HEK293 (cell line): ENCODE measurements around the gene MCM3AP.

Source experiments
- BCL11A ChIP-seq: fragments of 450-650 bp; formaldehyde crosslinking; IDR thresholded peaks from 2 replicates; pipeline ENCODE4 v1.5.1; 2016; ENCODE audit warnings: low read depth, missing biosample characterization, missing genetic modification characterization
- KLF9 ChIP-seq: fragments of 450-650 bp; formaldehyde crosslinking; IDR thresholded peaks from 2 replicates; pipeline ENCODE4 v1.5.1; 2016; ENCODE audit warnings: missing biosample characterization, missing genetic modification characterization, low read depth
- MEIS1 ChIP-seq: sonication (generic); formaldehyde crosslinking; IDR thresholded peaks from 2 replicates; pipeline ENCODE4 v1.8.1; 2022; ENCODE audit warnings: missing genetic modification reagents, mild to moderate bottlenecking, borderline replicate concordance
- SCRT2 ChIP-seq: fragments of 450-650 bp; formaldehyde crosslinking; IDR thresholded peaks from 2 replicates; pipeline ENCODE4 v1.5.1; 2016; ENCODE audit warnings: missing biosample characterization, missing genetic modification characterization
- YY2 ChIP-seq: fragments of 450-650 bp; formaldehyde crosslinking; IDR thresholded peaks from 2 replicates; pipeline ENCODE4 v1.5.1; 2016; ENCODE audit warnings: missing biosample characterization, missing genetic modification characterization
- ZBTB17 ChIP-seq: fragments of 450-650 bp; formaldehyde crosslinking; IDR thresholded peaks from 2 replicates; pipeline ENCODE4 v1.5.1; 2016; ENCODE audit warnings: missing biosample characterization, missing genetic modification characterization
- ZFHX2 ChIP-seq: fragments of 450-650 bp; formaldehyde crosslinking; conservative IDR thresholded peaks from 2 replicates; pipeline ENCODE4 v1.5.1; 2016; ENCODE audit warnings: missing biosample characterization, missing genetic modification characterization
- ZFP37 ChIP-seq: fragments of 450-650 bp; formaldehyde crosslinking; IDR thresholded peaks from 2 replicates; pipeline ENCODE4 v1.5.1; 2016; ENCODE audit warnings: missing biosample characterization, missing genetic modification characterization
- ZNF121 ChIP-seq: fragments of 450-650 bp; formaldehyde crosslinking; IDR thresholded peaks from 2 replicates; pipeline ENCODE4 v1.5.1; 2016; ENCODE audit warnings: missing biosample characterization, missing genetic modification characterization
- ZNF132 ChIP-seq: fragments of 450-650 bp; formaldehyde crosslinking; IDR thresholded peaks from 2 replicates; pipeline ENCODE4 v1.5.1; 2017; ENCODE audit warnings: missing biosample characterization, missing genetic modification characterization, borderline replicate concordance
- ZNF221 ChIP-seq: fragments of 450-650 bp; formaldehyde crosslinking; IDR thresholded peaks from 2 replicates; pipeline ENCODE4 v1.5.1; 2017; ENCODE audit warnings: missing biosample characterization, missing genetic modification characterization, borderline replicate concordance
- ZNF366 ChIP-seq: fragments of 450-650 bp; formaldehyde crosslinking; conservative IDR thresholded peaks from 2 replicates; pipeline ENCODE4 v1.5.1; 2016; ENCODE audit warnings: missing biosample characterization, missing genetic modification characterization
- ZNF510 ChIP-seq: fragments of 450-650 bp; formaldehyde crosslinking; IDR thresholded peaks from 2 replicates; pipeline ENCODE4 v1.5.1; 2018; ENCODE audit warnings: mild to moderate bottlenecking, missing genetic modification characterization, missing biosample characterization; ENCODE audit not compliant: insufficient replicate concordance
- ZNF514 ChIP-seq: fragments of 450-650 bp; formaldehyde crosslinking; IDR thresholded peaks from 2 replicates; pipeline ENCODE4 v1.5.1; 2016; ENCODE audit warnings: missing biosample characterization, missing genetic modification characterization
- ZNF571 ChIP-seq: fragments of 450-650 bp; formaldehyde crosslinking; IDR thresholded peaks from 2 replicates; pipeline ENCODE4 v1.5.0; 2017; ENCODE audit warnings: missing biosample characterization, missing genetic modification characterization
- ZNF600 ChIP-seq: fragments of 450-650 bp; formaldehyde crosslinking; IDR thresholded peaks from 2 replicates; pipeline ENCODE4 v1.5.1; 2016; ENCODE audit warnings: missing biosample characterization, missing genetic modification characterization
- ZNF610 ChIP-seq: fragments of 450-650 bp; formaldehyde crosslinking; IDR thresholded peaks from 2 replicates; pipeline ENCODE4 v1.5.1; 2016; ENCODE audit warnings: missing biosample characterization, missing genetic modification characterization, borderline replicate concordance
- ZNF76 ChIP-seq: fragments of 450-650 bp; formaldehyde crosslinking; IDR thresholded peaks from 2 replicates; pipeline ENCODE4; 2016; ENCODE audit warnings: low read depth, missing biosample characterization, missing genetic modification characterization, borderline replicate concordance
- ZNF785 ChIP-seq: fragments of 450-650 bp; formaldehyde crosslinking; IDR thresholded peaks from 2 replicates; pipeline ENCODE4 v1.5.1; 2016; ENCODE audit warnings: missing biosample characterization, missing genetic modification characterization
- ZNF830 ChIP-seq: fragments of 450-650 bp; IDR thresholded peaks from 2 replicates; pipeline ENCODE4 v1.5.0; 2018; ENCODE audit warnings: missing biosample characterization, missing genetic modification characterization, low read depth, mild to moderate bottlenecking, moderate library complexity
- ZNF837 ChIP-seq: fragments of 450-650 bp; formaldehyde crosslinking; IDR thresholded peaks from 2 replicates; pipeline ENCODE4 v1.5.1; 2016; ENCODE audit warnings: missing biosample characterization, missing genetic modification characterization
- ZXDB ChIP-seq: fragments of 450-650 bp; formaldehyde crosslinking; IDR thresholded peaks from 2 replicates; pipeline ENCODE4 v1.5.1; 2016; ENCODE audit warnings: missing biosample characterization, missing genetic modification characterization
- TF ChIP-seq, protein P1 (sequence below): fragments of 450-650 bp; formaldehyde crosslinking; IDR thresholded peaks from 2 replicates; pipeline ENCODE4 v1.5.1; 2016; ENCODE audit warnings: missing biosample characterization, missing genetic modification characterization
- TF ChIP-seq, protein P2 (sequence below): fragments of 450-650 bp; formaldehyde crosslinking; conservative IDR thresholded peaks from 2 replicates; pipeline ENCODE4 v1.5.1; 2016; ENCODE audit warnings: low read depth, missing biosample characterization, missing genetic modification characterization
- TF ChIP-seq, protein P3 (sequence below): fragments of 450-650 bp; formaldehyde crosslinking; IDR thresholded peaks from 2 replicates; pipeline ENCODE4 v1.5.1; 2016; ENCODE audit warnings: missing biosample characterization, missing genetic modification characterization
- TF ChIP-seq, protein P4 (sequence below): fragments of 450-650 bp; formaldehyde crosslinking; IDR thresholded peaks from 2 replicates; pipeline ENCODE4 v1.5.1; 2016; ENCODE audit warnings: missing biosample characterization, missing genetic modification characterization
- TF ChIP-seq, protein P5 (sequence below): fragments of 450-650 bp; formaldehyde crosslinking; IDR thresholded peaks from 2 replicates; pipeline ENCODE4 v1.5.1; 2016; ENCODE audit warnings: missing biosample characterization, missing genetic modification characterization
- TF ChIP-seq, protein P6 (sequence below): fragments of 450-650 bp; formaldehyde crosslinking; IDR thresholded peaks from 2 replicates; pipeline ENCODE4 v1.5.1; 2016; ENCODE audit warnings: missing biosample characterization, missing genetic modification characterization

Gene MCM3AP

DNA sequence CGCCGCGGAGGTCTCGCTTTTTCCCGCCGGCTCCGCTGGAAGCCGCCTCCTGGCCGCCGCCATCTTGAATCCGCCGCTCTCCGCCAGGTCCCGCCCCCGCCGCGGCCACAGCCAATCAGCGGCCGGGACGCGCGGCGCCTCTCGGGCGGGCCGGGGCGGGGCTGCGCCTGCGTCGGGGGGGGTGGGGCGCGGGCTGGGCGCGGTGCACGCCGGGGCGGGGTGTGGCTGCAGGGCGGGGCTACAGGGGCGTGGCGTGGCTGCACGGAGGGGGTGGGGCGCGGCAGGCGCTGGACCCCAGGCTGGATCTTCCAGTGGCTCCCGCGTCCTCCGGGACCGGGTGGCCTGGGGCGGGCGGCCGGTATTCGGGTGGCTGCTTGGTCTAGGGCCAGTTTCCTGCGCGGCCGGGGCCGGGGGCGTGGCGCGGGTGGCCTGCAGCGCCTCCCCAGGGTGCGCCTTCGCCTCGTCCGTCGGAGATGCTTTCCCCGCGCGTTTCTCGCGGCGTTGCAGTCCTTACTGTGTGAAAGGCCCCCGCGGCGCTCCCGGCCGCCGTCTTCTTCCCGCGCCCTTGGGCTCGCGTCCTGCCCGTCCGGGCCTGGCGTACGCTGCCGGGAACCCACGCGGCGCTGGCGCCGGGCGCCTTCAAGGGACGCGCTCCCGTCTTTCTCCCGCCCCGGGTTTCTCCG lies 39.1 kb upstream of the MCM3AP start (continued):
- TF ChIP-seq ZNF830, result no peak
- peak; percentile 81; the same call in 1 of the 2 replicates for TF ChIP-seq ZNF785 (tag by site-specific recombination)
- no peak for TF ChIP-seq MEIS1 (CRISPR knock-in tag)
- TF ChIP-seq SCRT2, result no peak
- TF ChIP-seq, protein P1, sequence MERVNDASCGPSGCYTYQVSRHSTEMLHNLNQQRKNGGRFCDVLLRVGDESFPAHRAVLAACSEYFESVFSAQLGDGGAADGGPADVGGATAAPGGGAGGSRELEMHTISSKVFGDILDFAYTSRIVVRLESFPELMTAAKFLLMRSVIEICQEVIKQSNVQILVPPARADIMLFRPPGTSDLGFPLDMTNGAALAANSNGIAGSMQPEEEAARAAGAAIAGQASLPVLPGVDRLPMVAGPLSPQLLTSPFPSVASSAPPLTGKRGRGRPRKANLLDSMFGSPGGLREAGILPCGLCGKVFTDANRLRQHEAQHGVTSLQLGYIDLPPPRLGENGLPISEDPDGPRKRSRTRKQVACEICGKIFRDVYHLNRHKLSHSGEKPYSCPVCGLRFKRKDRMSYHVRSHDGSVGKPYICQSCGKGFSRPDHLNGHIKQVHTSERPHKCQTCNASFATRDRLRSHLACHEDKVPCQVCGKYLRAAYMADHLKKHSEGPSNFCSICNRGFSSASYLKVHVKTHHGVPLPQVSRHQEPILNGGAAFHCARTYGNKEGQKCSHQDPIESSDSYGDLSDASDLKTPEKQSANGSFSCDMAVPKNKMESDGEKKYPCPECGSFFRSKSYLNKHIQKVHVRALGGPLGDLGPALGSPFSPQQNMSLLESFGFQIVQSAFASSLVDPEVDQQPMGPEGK, result no peak
- no peak for TF ChIP-seq ZBTB17 (tag by site-specific recombination)
- TF ChIP-seq ZNF600 (tag by site-specific recombination), result no peak
- TF ChIP-seq ZXDB (tag by site-specific recombination), result no peak; the same call in 1 of the 2 replicates
- TF ChIP-seq, protein P2, sequence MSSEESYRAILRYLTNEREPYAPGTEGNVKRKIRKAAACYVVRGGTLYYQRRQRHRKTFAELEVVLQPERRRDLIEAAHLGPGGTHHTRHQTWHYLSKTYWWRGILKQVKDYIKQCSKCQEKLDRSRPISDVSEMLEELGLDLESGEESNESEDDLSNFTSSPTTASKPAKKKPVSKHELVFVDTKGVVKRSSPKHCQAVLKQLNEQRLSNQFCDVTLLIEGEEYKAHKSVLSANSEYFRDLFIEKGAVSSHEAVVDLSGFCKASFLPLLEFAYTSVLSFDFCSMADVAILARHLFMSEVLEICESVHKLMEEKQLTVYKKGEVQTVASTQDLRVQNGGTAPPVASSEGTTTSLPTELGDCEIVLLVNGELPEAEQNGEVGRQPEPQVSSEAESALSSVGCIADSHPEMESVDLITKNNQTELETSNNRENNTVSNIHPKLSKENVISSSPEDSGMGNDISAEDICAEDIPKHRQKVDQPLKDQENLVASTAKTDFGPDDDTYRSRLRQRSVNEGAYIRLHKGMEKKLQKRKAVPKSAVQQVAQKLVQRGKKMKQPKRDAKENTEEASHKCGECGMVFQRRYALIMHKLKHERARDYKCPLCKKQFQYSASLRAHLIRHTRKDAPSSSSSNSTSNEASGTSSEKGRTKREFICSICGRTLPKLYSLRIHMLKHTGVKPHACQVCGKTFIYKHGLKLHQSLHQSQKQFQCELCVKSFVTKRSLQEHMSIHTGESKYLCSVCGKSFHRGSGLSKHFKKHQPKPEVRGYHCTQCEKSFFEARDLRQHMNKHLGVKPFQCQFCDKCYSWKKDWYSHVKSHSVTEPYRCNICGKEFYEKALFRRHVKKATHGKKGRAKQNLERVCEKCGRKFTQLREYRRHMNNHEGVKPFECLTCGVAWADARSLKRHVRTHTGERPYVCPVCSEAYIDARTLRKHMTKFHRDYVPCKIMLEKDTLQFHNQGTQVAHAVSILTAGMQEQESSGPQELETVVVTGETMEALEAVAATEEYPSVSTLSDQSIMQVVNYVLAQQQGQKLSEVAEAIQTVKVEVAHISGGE (tag by site-specific recombination), result peak; percentile 65
- TF ChIP-seq, protein P3, sequence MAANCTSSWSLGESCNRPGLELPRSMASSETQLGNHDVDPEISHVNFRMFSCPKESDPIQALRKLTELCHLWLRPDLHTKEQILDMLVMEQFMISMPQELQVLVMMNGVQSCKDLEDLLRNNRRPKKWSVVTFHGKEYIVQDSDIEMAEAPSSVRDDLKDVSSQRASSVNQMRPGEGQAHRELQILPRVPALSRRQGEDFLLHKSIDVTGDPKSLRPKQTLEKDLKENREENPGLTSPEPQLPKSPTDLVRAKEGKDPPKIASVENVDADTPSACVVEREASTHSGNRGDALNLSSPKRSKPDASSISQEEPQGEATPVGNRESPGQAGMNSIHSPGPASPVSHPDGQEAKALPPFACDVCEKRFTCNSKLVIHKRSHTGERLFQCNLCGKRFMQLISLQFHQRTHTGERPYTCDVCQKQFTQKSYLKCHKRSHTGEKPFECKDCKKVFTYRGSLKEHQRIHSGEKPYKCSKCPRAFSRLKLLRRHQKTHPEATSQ, result peak; percentile 90
- no peak for TF ChIP-seq YY2 (tag by site-specific recombination)
- no peak for TF ChIP-seq ZNF610 (tag by site-specific recombination)
- TF ChIP-seq ZNF221, result no peak
- TF ChIP-seq, protein P4, sequence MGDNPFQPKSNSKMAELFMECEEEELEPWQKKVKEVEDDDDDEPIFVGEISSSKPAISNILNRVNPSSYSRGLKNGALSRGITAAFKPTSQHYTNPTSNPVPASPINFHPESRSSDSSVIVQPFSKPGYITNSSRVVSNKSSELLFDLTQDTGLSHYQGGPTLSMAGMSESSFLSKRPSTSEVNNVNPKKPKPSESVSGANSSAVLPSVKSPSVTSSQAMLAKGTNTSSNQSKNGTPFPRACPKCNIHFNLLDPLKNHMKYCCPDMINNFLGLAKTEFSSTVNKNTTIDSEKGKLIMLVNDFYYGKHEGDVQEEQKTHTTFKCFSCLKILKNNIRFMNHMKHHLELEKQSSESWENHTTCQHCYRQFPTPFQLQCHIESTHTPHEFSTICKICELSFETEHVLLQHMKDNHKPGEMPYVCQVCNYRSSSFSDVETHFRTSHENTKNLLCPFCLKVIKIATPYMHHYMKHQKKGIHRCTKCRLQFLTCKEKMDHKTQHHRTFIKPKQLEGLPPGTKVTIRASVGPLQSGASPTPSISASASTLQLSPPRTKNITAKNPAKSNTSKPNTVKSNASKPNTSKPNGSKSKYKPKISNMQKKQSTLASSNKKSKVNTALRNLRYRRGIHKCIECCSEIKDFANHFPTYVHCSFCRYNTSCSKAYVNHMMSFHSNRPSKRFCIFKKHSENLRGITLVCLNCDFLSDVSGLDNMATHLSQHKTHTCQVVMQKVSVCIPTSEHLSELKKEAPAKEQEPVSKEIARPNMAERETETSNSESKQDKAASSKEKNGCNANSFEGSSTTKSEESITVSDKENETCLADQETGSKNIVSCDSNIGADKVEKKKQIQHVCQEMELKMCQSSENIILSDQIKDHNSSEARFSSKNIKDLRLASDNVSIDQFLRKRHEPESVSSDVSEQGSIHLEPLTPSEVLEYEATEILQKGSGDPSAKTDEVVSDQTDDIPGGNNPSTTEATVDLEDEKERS (tag by site-specific recombination), result no peak
- TF ChIP-seq ZNF837 (tag by site-specific recombination), result no peak
- TF ChIP-seq, protein P5, sequence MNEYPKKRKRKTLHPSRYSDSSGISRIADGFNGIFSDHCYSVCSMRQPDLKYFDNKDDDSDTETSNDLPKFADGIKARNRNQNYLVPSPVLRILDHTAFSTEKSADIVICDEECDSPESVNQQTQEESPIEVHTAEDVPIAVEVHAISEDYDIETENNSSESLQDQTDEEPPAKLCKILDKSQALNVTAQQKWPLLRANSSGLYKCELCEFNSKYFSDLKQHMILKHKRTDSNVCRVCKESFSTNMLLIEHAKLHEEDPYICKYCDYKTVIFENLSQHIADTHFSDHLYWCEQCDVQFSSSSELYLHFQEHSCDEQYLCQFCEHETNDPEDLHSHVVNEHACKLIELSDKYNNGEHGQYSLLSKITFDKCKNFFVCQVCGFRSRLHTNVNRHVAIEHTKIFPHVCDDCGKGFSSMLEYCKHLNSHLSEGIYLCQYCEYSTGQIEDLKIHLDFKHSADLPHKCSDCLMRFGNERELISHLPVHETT (tag by site-specific recombination), result no peak
- TF ChIP-seq ZFP37, result no peak
- TF ChIP-seq ZNF121 (tag by site-specific recombination), result peak; percentile 48; the same call in 1 of the 2 replicates
- TF ChIP-seq ZNF510 (tag by site-specific recombination), result no peak
- TF ChIP-seq ZNF76 (tag by site-specific recombination), result no peak; the same call in none of the 2 replicates
- TF ChIP-seq ZFHX2 (tag by site-specific recombination), result 0 out of 2 replicates have a peak, but pooled peaks have one; percentile 35
- no peak for TF ChIP-seq ZNF132 (tag by site-specific recombination)
- TF ChIP-seq KLF9 (tag by site-specific recombination), result peak; percentile 99
- TF ChIP-seq, protein P6, sequence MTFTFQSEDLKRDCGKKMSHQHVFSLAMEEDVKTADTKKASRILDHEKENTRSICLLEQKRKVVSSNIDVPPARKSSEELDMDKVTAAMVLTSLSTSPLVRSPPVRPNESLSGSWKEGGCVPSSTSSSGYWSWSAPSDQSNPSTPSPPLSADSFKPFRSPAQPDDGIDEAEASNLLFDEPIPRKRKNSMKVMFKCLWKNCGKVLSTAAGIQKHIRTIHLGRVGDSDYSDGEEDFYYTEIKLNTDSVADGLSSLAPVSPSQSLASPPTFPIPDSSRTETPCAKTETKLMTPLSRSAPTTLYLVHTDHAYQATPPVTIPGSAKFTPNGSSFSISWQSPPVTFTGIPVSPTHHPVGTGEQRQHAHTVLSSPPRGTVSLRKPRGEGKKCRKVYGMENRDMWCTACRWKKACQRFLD, result no peak
- TF ChIP-seq ZNF571 (tag by site-specific recombination), result no peak
- no peak for TF ChIP-seq ZNF514 (tag by site-specific recombination)
- no peak for TF ChIP-seq ZNF366 (tag by site-specific recombination)
- TF ChIP-seq BCL11A (tag by site-specific recombination), result no peak
